SKM-1 treated with dmso at 0.1 percent for 144 hours (cell line): ENCODE results near the gene LBP.
A peak's percentile ranks its signal among the peaks of the same experiment; 100 is the strongest.
"Not testable (repeated sequence)": the region's sequence is repeated elsewhere in the genome, so short reads cannot be mapped to it uniquely, and the experiment has no call there.

Experiments used
- DNase-seq: peaks from one replicate; lab custom pipeline; 2025; ENCODE audit not compliant: unreplicated experiment; lab: John Stamatoyannopoulos, UW

LBP gene

DNA sequence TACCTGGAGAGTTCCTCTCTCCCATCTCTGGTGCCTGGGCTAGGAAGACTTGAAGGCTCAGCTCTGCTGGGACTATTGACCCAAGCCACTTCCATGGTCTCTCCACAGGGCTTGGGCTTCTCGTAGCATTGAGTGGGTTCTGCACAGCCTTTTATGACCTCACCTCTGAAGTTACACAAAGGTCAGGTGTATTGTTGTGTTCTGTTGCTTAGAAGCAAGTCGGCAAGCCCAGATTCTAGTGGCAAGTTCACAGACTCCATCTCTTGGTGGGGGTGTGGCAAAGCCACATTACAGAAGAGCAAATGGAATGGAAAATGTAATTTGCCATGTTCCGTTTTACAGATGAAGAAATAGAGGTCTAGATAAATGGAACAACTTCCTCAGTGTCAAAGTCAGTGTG lies 28.9 kb upstream of the LBP start:
- no peak for DNase-seq

DNA sequence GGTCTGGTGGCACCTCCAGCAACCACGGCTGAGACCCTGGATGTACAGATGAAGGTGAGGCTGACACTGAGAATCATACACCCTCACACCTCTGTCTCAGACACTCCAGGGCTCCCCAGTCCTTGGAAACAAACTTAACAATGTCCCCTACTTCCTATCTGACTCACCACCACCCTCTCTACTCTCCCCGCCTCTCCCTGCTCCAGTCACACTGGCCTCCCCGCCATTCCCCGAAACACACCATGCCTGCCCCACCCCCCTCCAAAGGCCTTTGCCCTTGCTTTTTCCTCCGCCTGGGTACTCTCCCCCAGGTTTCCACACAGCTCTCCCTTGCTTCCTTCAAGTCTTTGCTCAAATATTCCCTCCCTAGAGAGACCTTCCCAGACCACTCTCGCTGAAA lies 26.1 kb upstream of the LBP start:
- DNase-seq: no peak

DNA sequence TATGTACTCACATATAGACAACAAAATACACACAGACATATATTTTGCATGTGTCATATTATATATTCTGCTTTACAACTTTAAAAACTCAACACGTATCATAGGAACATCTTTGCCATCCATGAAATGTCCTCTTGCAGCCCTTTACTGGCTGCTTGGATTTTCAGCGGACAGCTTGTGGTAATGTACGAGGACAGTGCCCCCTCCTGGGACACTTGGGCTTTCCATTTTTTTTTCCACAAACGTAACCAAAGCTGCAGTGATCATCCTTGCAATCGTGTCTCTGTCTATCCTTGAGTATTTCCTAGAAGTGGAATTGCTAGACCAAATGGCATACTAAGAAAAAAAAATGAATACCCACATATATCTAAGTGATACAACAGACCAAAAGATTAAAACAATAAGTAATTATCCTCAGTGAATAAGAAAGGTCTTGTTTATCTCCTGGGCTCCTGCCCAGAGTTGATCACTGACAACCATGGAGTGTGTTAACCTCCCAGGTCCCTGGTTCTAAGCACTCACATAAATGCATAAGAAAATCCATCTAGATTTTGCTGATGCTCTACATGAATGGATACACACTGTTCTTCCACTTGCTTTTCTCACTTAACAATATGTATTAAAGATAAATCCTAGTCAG lies 24.2 kb upstream of the LBP start:
- peak; percentile 25 for DNase-seq

DNA sequence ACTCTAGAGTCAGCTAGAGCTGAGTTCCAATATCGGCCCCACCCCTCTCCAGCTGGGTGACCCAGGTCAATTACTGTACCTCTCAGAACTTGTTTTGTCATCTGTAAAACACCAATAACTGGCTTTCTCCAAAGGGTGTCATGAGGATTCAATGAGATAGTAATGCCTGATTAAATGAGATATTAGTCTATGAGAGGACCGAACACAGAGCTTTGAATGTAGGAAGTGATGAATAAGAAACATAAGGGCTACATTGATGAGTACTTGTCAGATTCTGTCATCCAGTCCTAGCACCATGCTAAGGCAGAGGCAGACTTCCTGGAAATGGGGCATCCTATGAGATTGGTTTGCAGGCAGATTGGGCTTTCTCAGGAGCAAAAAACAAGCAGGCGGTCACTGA lies 22.1 kb upstream of the LBP start:
- no peak for DNase-seq

DNA sequence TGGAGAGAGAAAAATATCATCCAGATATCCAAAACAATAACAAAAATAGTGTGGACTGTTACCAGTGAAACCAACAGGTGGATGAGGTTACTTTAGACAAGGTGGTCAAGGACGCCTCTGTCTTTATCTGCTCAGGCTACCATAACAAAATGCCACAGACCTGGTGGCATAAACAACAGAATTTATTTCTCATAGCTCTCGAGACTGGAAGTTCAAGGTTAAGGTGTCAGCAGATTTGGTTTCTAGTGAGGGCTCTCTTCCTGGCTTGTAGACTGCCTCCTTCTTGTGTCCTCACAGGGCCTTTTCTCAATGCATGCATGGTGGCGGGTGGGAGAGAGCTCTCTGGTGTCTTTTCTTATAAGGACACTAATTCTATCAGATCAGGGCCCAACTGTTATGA lies 21.1 kb upstream of the LBP start:
- no peak for DNase-seq

DNA sequence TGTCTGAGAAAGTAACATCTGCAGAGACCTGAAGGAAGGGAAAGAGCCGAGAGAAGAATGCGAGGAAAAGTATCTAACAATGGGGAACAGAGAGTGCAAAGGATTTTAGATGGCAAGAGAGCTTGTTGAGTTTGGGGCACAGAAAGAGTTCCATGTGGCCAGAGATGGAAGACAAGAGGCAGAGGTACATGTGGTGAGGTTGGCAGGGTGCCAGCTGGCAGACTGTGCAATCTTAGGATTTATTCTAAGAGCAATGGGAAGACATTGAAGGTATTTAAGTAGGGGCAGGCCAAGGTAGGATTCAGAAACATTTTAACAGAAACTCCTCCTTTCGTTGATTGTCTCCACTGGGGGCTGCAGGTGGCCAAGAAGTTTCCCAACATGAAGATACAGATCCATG lies 20.4 kb upstream of the LBP start:
- no peak for DNase-seq

DNA sequence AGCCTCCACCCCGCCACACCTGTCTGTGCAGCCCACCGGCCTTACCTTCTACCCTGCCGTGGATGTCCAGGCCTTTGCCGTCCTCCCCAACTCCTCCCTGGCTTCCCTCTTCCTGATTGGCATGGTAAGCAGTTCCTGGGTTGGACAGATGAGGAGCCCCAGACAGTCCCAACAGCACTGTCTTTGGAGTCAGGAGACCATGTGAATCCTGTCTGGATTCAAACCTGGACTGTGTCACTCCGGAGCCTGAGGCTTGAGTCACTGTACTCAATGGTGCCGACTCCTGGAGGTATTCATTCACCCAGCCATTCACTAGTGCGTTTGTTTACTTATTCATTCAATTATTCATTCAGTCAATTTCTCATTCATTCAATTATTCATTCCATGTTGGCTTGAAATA lies 20.0 kb upstream of the LBP start:
- DNase-seq: no peak

DNA sequence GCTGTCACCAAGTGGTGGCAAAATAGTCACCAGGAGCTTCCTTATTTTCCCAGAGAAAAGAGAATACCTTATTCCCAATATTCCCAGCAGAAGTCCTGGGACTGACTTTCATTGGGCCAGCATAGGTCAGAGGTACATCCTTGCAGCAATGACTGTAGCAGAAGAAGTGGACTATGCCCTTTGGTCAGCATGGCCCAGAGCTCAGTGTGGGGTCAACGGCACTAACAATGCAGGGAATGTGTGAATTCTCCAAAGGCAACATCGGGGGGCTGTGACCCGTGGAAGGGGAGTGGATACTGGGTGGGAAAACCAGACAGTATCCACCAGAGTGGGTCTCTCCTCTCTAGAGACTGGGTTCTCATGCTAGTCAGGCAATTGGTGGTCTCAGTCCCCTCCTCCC lies 15.6 kb upstream of the LBP start:
- DNase-seq: no peak

DNA sequence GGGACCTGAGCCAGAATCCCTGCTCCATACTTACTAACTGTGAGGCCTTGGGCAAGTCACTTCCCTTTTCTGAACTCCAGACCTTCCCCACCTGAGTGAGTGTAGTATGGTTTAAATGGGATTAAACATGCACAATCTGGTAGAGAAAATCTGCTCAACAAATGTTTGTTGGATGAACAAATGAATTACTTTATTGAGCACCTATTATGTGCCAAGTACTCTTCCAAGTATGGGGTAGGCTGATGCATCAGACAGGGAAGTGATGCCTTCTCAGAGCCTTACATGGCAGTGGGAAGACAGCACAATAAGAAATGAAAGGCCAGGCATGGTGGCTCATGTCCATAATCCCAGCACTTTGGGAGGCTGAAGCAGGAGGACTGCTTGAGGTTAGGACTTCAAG lies 15.0 kb upstream of the LBP start:
- DNase-seq: no peak

DNA sequence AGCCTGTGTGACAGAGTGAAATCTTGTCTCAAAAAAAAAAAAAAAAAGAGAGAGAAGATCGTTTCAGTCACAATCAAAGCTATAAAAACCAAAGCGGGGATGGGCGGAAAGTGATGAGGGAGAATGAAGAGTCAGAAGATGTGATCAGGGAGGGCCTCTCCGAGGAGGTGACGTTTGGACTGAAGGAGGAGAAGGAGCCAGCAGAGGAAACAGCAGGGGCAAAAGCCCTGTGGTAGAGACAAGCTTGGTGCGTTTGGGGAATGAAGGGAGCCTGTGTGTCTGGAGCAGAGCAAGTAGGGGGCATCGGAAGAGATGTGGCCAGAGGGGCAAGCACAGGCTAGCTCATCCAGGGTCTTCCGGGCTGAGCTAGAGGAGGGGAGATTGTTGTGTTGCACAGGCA lies 14.5 kb upstream of the LBP start:
- DNase-seq: no peak

DNA sequence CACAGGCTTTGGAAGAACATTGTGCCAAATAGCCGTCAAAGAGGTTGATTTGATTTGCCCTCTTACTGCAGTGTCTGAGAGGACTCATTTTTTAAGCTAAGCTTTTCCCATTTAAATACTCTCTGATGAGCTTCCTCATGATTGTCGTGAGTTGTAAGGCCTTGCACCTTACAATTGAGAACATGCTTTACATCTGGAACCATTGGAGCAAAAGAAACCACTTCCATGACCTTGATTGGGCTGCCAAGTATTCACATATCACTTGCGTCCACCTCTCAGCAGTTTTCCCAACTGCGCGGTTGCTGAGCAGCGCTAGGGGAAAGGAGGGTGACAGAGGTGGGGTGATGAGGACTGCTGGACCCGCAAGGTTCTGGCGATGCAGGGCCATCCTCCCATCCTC lies 12.3 kb upstream of the LBP start:
- no peak for DNase-seq

DNA sequence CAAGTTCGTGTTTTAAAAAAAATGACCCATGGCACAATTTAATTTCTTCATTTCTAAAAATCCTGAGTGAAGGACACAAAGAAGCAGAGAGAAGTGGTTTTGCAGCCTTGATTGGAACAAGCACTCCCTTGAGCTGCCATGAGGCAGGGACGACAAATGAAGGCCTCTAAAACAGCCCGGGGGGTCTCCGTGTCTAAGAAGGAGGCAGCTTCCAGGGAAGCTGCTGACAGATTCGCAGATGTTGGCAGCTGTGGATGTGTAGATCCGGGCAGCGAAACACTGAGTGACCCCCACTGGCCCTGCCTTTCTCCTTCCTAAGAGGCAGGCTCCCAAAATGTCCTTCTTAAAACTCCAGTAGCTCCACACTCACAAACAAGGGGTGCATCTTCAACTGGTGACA lies 9.6 kb upstream of the LBP start:
- no peak for DNase-seq

DNA sequence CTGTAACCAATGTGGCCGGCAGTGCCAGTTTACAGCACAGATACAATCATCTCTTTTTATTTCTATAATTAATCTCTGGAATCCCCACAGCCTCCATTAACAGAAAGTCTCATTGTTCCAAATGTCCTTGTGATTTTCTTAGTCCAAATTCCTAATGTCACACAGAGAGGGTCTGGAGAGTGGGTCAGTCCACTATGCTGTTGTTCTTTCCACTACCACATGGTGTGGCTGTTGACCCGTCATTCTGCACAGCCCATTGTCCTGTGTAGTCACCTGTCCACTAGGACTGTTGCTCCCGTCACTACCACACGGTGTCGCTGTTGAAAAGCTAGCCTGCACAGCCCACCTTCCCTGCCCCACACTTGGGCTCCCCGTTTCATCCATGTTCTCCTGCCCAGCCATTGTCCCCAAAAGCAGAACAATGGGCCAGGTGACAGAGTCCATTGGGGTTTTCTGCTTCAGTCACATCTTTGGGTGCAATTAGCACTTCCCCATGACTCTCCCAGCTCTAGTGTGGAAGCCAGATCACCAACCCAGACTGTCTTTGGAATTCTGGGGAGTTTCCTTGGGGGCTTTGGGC lies 8.6 kb upstream of the LBP start:
- no peak for DNase-seq

DNA sequence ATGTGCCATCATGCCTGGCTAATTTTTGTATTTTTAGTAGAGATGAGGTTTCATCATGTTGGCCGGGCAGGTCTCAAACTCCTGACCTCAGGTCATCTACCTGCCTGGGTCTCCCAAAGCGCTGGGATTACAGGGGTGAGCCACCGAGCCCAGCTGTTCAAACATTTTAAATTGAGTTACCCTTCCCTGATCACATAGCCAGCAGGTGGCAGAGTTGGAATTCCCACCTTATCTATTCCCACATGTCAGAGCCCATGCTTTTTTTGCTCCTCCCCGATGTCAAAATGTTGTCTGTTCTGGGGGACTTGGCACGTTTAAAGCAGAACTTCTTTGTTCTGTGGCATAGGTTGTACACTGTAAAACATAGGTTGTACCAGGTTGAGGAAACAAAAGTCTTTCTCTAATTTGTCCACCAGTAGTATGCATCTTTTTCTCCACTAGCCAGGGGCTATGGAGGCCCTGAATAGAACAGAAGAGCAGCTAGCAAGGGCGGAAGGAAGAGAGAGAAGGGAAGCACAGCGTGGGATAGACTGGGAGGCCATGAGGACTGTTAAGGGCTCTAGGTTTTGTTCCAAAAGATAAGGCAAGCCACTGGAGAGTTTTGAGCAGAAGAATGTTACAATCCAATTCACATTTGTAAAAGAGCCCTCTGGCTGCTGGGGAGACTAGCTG lies 7.3 kb upstream of the LBP start:
- no peak for DNase-seq

DNA sequence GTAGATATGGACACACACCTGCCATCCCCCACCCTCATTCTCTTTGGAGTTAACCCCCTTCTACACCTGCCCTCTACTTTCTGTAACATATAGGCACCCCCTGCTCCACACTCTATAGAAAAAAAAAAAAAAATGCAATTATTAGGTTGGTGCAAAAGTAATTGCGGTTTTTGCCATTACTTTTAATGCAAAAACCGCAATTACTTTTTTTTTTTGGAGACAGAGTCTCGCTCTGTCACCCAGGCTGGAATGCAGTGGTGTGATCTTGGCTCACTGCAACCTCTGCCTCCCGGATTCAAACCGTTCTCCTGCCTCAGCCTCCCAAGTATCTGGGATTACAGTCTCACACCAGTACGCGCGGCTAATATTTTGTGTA lies 6.8 kb upstream of the LBP start:
- not testable (repeated sequence) for DNase-seq

DNA sequence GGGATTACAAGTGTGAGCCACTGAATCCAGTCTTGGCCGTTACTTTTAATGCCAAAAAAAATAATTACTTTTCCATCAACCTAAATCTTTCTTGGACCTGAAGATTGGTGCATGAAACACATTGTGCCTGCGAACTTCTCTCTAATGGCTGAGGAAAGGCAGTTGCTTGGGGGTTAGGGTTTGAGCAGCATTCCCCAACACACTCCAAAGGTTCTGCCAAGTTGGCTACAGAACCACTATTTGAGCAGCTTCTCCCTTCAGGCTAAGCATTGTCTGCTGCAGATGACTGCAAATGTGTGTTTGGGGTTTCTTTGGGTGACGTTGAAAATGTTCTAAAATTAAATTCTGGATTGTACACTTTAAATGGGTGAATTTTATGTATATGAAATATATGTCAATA lies 6.3 kb upstream of the LBP start:
- no peak for DNase-seq

DNA sequence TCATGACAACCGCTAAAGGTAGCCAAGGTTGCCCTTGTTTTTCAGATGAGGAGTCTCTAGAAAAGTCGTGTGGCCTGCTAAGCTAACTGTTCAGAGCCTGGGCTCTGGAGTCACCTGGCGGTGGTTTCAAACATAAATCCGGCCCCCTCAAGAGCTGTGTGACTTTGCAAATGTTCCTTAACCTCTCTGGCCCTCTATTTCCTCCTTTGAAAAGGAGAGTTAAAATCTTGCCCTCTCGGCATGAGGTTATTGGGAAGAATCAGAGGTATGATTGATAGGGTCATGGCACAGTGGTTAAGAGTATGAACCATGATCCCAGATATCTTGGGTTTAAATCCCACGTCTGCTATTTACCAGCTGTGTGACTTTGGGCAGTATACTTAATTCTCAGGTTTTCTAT lies 5.6 kb upstream of the LBP start:
- no peak for DNase-seq

DNA sequence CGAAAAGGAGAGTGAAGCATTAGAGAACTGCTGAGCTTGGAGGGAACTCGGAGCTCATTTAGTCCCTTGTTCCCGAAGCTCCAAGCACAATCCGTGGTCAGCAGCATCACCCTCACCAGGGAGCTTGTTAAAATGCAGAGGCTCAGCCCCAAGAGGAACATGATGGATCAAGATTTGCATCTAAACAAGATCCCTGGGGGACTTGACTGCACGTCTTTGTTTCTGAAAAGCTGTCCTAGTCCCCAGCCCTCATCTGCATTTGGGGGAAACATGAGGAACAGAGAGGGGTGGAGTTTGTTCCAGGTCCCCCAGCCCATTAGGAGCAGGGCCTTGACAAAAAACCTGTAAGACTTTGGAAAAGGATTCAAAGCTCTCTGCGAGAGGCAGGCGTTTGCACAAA lies 4.1 kb upstream of the LBP start:
- DNase-seq: no peak

DNA sequence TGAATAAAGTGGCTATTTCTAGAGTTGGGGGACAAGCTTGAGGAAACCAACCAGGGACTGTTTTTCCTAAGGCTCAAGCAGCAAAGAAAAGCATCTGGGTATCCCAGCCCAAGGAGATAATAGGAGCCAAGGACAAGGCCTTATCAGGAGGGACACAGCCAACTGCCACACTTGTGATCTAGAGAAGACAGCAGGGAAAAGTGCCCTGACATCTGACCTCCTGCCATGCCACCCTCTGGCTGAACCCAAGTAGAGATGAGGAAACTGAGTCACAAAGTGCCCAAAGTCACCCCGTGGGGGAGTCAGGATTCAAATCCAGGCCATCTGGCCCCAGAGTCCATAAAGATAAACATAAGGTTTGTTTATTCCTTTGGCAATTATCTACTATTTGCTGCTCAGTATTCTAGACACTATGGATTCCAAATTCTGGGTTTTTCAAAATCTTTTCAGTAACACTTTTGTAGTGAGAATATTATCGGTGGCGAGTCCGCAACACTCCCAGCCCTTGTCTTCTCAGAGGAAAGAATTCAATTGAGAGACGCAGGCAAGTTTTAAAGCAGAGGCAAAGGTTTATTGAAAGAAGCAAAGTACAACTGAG lies 3.5 kb upstream of the LBP start:
- no peak for DNase-seq

DNA sequence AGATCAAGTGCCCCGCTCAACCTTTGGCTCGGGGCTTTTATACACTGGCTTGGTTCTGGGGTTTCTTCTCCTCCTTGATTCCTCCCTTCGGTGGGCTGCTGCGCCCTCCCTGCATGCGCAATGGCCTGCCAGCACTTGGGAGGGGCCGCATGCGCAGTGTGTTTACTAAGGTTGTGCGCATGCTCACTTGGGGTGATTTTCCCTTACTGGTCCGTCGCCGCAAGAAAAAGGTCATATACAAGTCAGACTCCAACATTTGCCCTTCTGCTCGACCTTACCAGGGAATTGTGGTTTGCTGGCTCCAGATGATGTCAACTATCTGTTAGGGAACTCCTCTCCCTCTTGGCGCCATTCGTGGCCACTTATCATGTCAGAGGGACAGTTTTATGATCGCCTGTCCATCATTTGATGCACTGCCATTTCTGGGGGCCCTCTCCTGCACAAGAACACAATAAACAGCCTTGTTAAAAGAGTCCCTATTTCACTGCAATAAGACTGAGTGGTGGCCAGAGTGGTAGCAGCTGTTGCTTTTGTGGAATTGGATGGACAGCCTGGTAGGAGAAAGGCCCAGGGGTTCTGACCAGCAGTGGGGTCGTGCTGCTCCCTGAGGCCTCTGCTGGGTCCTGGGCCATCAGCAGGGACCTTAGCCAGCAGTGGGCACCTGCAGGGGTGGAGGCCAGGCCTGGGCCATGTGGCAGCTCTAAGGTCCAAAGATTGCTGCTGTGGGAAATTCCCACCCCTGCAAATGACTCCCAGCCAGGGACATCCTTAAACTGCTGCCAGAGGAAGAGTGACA lies 2.8 kb upstream of the LBP start:
- DNase-seq: no peak

DNA sequence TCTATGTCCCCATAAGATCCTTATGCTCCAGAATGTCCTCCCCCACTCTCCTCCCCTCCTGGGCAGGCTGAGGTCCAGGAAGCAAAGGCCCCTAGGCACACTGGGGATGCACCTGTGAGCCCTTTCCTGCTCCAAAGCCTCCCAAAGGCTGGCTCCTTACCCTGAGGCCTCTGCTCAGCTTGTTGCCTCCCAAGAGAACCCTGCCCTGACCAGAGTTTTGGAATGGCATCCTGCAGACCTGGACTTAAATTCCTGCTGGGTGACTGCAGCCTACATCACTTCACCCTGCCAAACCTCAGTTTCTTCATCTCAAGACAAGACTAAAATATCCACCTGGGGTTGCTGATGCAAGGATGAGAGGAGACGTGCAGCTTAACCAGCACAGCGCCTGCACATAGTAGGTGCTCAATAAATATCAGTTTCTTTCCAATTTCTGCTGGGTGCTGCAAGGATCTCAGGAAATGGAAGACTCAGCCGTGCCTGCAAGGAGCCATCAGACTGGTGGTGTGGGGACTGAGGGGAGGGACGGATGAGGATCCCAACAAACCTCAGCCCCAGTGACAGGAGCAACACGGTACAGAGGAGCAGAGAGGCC lies 2.1 kb upstream of the LBP start:
- DNase-seq: no peak
